DOHH2 (cell line): ENCODE measurements around the gene PTPRN2.

ENCODE experiments used
- CTCF ChIP-seq: fragments of 200-600 bp; sonication (generic); IDR thresholded peaks from one replicate; pipeline ENCODE4 v1.5.1; 2014; ENCODE audit warnings: antibody characterized with exemption, mild to moderate bottlenecking, low read depth, low read length; ENCODE audit not compliant: poor library complexity, severe bottlenecking
- EZH2phosphoT487 ChIP-seq: fragments of 200-600 bp; sonication (generic); IDR thresholded peaks from 2 replicates; pipeline ENCODE4 v1.6.1; 2017; ENCODE audit warnings: borderline replicate concordance, mild to moderate bottlenecking, antibody characterized with exemption, low read length, moderate library complexity, mixed read lengths

GRCh38 chr7:158537516-158537882 is 50.1 kb downstream of the PTPRN2 start:
- TF ChIP-seq CTCF: no peak
- TF ChIP-seq EZH2phosphoT487: no peak
